ENCODE data around the gene ADAP1.
"Not testable (repeated sequence)": the region's sequence is repeated elsewhere in the genome, so short reads cannot be mapped to it uniquely, and the experiment has no call there.

ADAP1 gene

GRCh38 chr7:954330-955238 lies at the start of gene ADAP1:
TSS of gene ADAP1 (minus strand) at chr7:954680. CDS start at chr7:954477, 203 bp downstream.
- DNase-seq: peak; percentile 45

- not testable (repeated sequence) for DNase-seq
Observed at GRCh38 chr7:1002445-1002844, 48.0 kb upstream of the ADAP1 start.

GRCh38 chr7:1002026-1002425 lies 47.5 kb upstream of the ADAP1 start:
- DNase-seq: not testable (repeated sequence)

- not testable (repeated sequence) for DNase-seq
Observed at GRCh38 chr7:1001069-1001770, 46.7 kb upstream of the ADAP1 start.

GRCh38 chr7:999941-1000935 lies 45.8 kb upstream of the ADAP1 start:
- DNase-seq: no peak

- no peak for DNase-seq
Observed at GRCh38 chr7:999149-999879, 44.8 kb upstream of the ADAP1 start.

- no peak for DNase-seq
Observed at GRCh38 chr7:997404-998395, 43.2 kb upstream of the ADAP1 start.

GRCh38 chr7:996079-996872 lies 41.8 kb upstream of the ADAP1 start:
- no peak for DNase-seq

- no peak for DNase-seq
Observed at GRCh38 chr7:995571-995970, 41.1 kb upstream of the ADAP1 start.

- no peak for DNase-seq
Observed at GRCh38 chr7:994592-995308, 40.3 kb upstream of the ADAP1 start.

GRCh38 chr7:992709-993607 lies 38.5 kb upstream of the ADAP1 start:
- DNase-seq: peak; percentile 92

- no peak for DNase-seq
Observed at GRCh38 chr7:991729-992656, 37.5 kb upstream of the ADAP1 start.

- no peak for DNase-seq
Observed at GRCh38 chr7:990933-991728, 36.7 kb upstream of the ADAP1 start.

- DNase-seq: no peak
Observed at GRCh38 chr7:990352-990932, 36.0 kb upstream of the ADAP1 start.

GRCh38 chr7:988963-989529 lies 34.6 kb upstream of the ADAP1 start:
- DNase-seq: peak; percentile 28

Measured in fibroblast of skin of right biceps (primary cell).